KG1 (cell line): Measurements from ENCODE around the gene SEMA3B.
"Not testable (repeated sequence)": the region's sequence is repeated elsewhere in the genome, so short reads cannot be mapped to it uniquely, and the experiment has no call there.

Experiments used
- DNase-seq: peaks from one replicate; lab custom pipeline; 2025; lab: John Stamatoyannopoulos, UW

SEMA3B gene

DNA sequence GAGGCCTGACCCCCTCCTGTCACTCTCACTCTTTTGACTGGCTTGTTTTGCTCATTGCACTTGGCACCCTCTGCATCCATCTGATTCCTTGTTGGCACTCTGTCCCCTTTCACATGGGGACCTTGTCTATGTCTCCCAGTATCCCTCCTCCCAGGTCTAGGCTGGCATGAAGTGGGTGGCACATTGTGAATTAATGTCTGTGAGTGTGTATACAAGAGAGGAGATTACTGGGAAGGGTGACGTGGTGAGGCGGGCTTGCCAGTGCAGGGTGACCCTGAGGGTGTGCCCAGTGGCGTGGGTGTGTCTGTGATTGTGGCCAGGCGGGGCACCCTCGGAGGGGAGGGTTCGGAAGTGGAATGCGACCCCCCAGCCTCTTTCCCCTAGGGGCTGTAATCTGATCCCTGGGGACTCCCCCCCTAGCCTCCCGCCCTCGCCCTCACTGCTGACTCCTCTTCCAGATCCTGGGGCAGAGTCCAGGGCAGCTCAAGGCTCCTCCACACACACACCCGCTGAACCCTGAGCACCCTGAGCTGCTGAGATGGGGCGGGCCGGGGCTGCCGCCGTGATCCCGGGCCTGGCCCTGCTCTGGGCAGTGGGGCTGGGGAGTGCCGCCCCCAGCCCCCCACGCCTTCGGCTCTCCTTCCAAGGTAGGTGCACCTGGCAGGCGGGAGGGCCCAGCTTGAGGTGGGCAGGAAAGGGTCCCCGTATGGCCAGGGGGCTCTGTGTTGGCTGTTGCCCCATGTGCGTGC lies at the start of gene SEMA3B:
TSS of gene SEMA3B (plus strand) at position 445 of the 749 bp plus-strand sequence. CDS start at position 539, 94 bp downstream.
- no peak for DNase-seq

GRCh38 chr3:50219285-50219684 lies 49.7 kb upstream of the SEMA3B start:
- DNase-seq, result no peak

DNA sequence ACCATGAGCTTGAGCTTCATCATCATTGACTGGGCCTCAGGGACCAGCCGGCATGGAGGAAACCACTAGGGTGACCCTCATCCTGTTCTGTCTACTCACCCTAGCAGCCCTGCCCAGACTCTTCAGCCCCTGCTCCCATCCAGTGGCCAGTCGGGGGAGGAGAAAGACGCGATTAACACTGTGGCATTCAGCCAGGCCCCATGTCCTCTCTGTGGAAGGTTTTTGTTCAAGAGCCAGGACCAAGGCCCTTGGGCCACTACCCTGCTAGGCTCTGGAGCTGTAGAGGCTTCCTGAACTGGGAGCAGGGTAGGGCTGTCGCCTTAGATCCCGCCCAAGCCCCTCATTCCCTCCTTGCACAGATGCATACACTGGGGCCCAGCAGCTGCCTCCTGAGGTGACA lies 48.8 kb upstream of the SEMA3B start:
- DNase-seq, result no peak

DNA sequence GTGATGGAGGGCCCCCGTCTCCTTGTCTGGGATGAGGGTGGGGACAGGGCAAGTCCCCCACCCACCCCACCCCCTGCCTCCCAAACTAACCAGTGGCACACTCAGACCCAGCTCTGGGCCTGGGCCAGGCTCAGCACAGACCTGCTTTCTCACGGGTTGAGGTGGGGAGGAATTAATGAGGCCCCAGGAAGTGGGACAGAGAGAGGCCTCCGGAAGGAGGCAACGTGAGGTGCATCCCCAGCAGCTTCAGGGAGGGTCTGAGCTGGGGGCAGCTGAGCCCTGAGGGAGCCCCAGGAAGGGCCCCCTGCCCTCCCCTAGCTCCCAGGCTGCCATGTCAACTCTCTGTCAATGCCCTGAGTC lies 47.9 kb upstream of the SEMA3B start:
- no peak for DNase-seq

GRCh38 chr3:50221411-50222168 lies 47.4 kb upstream of the SEMA3B start:
- no peak for DNase-seq

GRCh38 chr3:50222169-50222528 lies 46.8 kb upstream of the SEMA3B start:
- DNase-seq, result no peak

DNA sequence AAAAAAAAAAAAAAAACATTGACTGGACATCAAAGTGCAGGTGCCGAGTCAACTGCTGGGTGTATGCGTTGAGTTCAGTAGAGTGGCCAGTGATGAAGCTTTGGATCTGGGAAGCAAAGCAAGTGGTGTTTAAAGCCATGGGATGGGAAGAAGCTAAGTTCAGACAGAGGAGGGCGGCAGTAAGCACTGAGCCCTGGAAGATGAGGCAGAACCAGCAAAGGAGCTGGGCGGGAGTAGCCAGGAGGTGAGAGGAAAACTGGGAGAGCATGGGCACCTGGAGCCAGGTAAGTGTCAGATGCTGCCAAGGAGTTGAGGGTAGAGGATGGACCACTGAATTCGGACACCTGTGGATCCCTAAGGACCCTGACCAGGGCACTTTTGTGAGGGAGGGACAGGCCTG lies 44.3 kb upstream of the SEMA3B start:
- DNase-seq, result no peak

DNA sequence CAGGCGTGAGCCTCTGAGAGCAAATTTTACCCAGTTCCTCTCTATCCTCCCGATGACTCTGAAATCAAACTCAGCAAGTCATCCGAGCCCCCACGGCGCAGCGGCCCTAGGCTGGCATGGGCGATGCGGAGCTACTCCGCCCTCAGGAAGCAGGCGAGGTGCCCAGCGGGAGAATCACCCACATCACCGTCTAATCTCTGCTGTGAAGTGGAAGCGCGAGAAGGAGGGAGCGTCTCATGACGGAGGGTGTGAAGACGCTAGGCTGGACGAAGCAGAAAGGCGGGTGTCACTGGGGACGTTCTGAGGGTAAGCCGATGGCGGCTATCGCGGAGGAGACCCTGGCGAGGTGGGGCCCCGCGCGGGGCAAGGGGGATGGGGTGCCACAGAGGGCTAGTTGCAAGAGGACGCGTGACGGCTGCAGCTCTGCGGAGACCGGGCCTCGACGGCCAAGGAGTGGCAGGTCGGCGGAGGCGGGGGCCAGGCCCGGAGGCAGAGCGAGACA lies 42.0 kb upstream of the SEMA3B start:
- DNase-seq, result no peak

DNA sequence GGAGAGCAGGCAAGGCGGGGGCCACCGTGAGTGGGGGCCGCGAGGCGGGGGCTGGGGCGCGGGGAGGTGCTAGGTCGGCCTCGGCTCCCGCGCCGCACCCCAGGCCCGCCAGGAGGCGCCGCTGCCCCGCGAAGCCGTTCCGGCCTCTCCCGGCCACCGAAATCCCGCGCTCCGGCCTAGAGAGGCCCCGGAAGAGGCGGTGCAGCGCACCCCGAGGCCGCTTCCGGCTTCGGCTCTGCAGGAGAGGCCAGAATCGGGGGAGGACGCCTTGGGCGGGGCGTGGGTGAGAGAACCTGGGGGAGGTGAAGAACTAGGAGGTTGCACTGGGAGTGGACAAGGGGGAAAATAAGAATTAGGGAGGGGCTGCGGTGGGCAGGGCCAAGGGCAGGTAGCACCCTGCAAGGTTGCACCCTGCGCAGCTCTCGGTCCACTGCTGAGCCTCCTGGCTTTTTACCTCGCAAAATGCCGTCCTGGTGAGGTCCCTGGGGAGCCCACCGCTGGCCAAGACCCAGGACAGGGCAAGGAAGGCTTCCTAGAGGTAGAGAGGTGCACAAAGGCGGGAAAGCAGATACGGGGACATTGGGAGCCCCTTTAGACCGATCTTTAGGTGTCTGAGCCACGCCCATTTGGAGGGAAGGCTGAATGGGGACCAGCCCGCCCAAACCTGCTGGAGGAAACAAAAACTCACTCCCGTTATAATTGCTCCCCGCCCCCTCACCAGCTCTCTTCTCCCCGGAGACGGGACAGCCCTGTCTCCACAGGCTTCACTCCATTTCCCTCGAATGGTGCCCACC lies 41.4 kb upstream of the SEMA3B start:
- peak; percentile 90 for DNase-seq

GRCh38 chr3:50228184-50228763 lies 40.7 kb upstream of the SEMA3B start:
- not testable (repeated sequence) for DNase-seq

DNA sequence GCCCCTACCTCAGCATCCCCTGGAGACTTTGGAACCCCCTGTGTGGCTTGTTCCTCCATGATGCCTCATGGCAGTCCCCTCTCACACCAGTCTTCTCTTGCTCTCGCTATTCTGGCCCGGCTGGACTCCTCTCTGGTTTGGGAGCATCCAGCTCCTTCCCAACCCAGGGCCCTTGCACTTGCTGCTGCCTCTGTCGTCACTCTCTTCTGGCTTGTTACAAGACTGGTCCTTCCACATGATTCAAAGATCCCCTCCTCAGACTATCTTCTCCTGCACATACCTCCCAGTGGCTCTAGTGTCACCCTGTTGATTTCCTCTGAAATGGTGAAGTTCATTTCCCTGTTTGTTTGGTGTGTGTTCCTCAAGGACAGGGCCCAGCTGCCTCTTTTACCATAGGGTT lies 39.5 kb upstream of the SEMA3B start:
- no peak for DNase-seq

DNA sequence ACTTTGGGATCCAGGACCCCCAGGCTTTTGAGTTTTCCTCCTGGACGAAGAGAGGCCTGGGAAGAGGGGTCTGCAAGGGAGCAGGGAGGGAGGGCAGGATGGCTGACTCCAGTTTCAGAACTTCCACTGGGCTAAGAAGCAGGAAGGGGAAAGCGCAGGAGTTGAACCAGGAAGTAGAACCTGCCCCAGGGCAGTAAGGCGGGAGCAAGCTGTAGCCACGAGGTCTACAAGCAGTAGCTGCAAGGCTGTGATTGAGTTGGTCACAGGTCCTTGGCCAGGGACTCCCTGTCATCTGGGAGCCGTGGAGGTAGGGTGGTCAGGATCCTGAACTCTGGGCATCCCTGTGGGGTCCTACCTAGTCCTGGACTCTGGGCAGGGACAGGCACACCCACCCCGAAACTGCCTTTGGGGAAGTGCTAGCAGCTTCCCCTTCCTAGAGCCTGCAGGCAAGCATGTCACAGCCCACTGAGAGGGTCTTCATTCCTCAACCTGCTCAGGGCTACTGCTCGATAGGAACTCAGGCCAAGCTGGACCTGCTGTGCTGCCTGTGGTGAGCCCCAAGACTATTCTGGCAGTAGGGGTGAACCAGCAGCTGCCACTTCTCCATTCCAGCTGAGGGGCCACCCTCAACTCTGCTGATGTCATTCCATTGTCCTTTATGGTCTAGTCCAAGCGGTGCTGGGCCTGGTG lies 38.7 kb upstream of the SEMA3B start:
- no peak for DNase-seq

GRCh38 chr3:50230794-50231125 lies 38.2 kb upstream of the SEMA3B start:
- no peak for DNase-seq

GRCh38 chr3:50231581-50231980 lies 37.4 kb upstream of the SEMA3B start:
- DNase-seq, result no peak

GRCh38 chr3:50232303-50232702 lies 36.6 kb upstream of the SEMA3B start:
- no peak for DNase-seq

- no peak for DNase-seq
Observed at GRCh38 chr3:50233176-50233575, 35.8 kb upstream of the SEMA3B start.

GRCh38 chr3:50235716-50236483 lies 33.0 kb upstream of the SEMA3B start, which contains the start of gene GNAI2:
Gene GNAI2, plus strand, starts transcription at chr3:50236204. Its CDS starts 132 bp downstream, at chr3:50236336.
- DNase-seq, result peak; percentile 99

DNA sequence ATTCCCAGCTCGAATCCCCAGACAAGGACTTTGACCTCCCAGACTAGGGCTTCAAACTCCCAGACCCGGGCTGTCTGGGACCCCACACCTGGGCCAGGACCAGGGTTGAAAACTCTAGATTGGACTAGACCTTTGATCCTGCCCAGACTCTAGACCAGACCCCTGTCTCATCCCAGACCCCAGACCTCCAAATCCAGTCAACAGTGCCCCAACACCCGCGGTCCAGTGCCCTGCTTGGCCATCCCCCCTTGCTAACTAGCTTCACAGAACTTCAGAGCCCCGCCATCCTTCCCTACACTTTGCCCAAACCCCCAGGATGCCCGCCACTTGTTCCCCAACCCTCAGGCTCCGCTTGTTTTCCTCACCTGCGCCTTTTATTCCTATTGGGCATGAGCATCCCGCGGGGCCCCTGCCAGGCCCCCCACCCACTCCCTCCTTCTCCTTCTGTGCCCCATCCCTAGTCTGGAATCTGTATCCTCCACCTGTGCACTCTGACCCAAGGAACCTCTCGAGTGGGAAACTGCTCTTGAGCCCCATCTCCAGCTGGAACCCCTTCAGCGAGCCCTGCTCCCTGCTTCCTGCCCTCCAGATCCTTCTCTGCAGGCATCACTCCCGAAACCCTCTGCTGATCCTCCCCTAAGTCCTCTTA lies 32.3 kb upstream of the SEMA3B start:
- no peak for DNase-seq

DNA sequence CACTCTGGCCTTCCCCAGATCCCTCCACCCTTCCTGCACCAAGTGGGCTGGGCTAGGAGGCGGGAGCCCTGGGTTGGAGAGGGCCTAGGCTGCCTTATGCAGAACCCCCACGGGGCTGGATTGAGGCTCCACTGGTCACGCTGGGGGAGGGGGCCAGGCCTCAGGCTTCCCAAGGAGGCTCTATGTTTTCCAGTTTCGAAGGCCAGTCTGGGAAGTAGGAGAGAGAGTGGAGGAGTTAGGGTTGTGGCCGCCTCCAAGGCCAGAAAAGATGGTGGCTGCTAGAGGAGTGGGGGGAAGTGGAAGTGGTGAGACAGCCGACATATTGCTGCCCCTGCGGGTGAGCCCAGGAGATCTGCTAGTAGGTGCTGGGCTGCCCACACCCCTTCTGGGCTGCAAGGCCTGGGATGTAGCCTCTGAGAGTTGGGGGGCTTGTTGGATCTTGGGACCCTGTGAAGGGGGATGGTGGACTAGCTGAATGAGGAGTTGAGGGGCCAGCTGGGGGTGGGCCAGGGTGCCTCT lies 31.8 kb upstream of the SEMA3B start:
- no peak for DNase-seq
